ENCODE results near the gene EVC.

GRCh38 chr4:5742388-5742787 lies 31.4 kb downstream of the EVC start:
- TF ChIP-seq EZH2 (IDR thresholded peaks at IDR 0.05; ENCODE audit: borderline replicate concordance, low read depth, low read length, severe bottlenecking) (no peak), CTCF (IDR thresholded peaks at IDR 0.05; ENCODE audit: borderline replicate concordance, extremely low read depth, low read length, poor library complexity, severe bottlenecking) (no peak)
